Activated T-cell treated with anti-CD3 and anti-CD28 coated beads, Interleukin-2, amount 50 U/mL, for 72 hours (primary cell): ENCODE measurements around the gene RBMS1. TPM values are rescaled to one million over a fixed set of nuclear protein-coding genes. Genes with fewer than 3 reads are reported as not detected.

Source experiments
- ATAC-seq, 2 donors: fragments of 150-1000 bp; cut with Tn5 transposase; replicated peaks in 1 of 2; 2 replicates each; pipeline ENCODE4 v1.10.0; 2021; ENCODE audit warnings: moderate library complexity in 2 of 2, mild to moderate bottlenecking in 1 of 2
- DNase-seq, 2 donors: peaks; one replicate each; pipeline ENCODE4 v3.0.0; 2021 to 2022; ENCODE audit warnings: mixed read lengths in 1 of 2
- H3K27ac Mint-ChIP-seq: one replicate; pipeline ENCODE4 v1.8.0; 2022; ENCODE audit warnings: mild to moderate bottlenecking, moderate library complexity, mixed read lengths
- H3K27me3 Mint-ChIP-seq: one replicate; pipeline ENCODE4 v1.8.0; 2022; ENCODE audit warnings: low read depth, mixed read lengths
- H3K36me3 Mint-ChIP-seq, 2 donors: one replicate each; pipeline ENCODE4 v1.8.0; 2022; ENCODE audit warnings: mixed read lengths in 2 of 2, mild to moderate bottlenecking in 1 of 2; ENCODE audit not compliant: insufficient read depth in 2 of 2
- H3K4me1 Mint-ChIP-seq: one replicate; pipeline ENCODE4 v1.8.0; 2022; ENCODE audit warnings: low read depth, mixed read lengths
- H3K4me3 Mint-ChIP-seq, 2 donors: one replicate each; pipeline ENCODE4 v1.8.0; 2022; ENCODE audit warnings: mild to moderate bottlenecking in 2 of 2, mixed read lengths in 2 of 2, moderate library complexity in 2 of 2
- H3K9me3 Mint-ChIP-seq, 2 donors: one replicate each; pipeline ENCODE4 v1.8.0; 2022; ENCODE audit warnings: mixed read lengths in 2 of 2
- total RNA-seq, 2 donors: library from RNA; stranded (reverse); gene quantifications; one replicate each; pipeline ENCODE4 v1.2.3, GENCODE V29; 2022

Gene RBMS1
- total RNA-seq, 2 donors from 2014 or later: 48.4 to 55.1 TPM

- Mint-ChIP-seq H3K36me3 (peaks cover 3 to 8% of the 10 kb centered on the region in 2 donors), H3K4me3 (no peak overlapping the region), H3K4me1 (peaks cover 64% of the 10 kb centered on the region), H3K9me3 (no peaks in the 10 kb centered on the region), H3K27ac (peak overlapping the region; percentile 58), H3K27me3 (no peaks in the 10 kb centered on the region)
- DNase-seq (no peak), ATAC-seq (no peak)
Observed at GRCh38 chr2:160291382-160291781, 202.2 kb downstream of the RBMS1 start.

GRCh38 chr2:160290598-160290997 lies 203.0 kb downstream of the RBMS1 start:
- Mint-ChIP-seq H3K4me3 (no peak overlapping the region), H3K27me3 (no peaks in the 10 kb centered on the region), H3K27ac (peak overlapping the region; percentile 59), H3K9me3 (no peaks in the 10 kb centered on the region), H3K4me1 (peaks cover 56% of the 10 kb centered on the region), H3K36me3 (peaks cover 3 to 8% of the 10 kb centered on the region in 2 donors)
- no peak for ATAC-seq
- no peak for DNase-seq

GRCh38 chr2:160289831-160290230 lies 203.8 kb downstream of the RBMS1 start:
- Mint-ChIP-seq H3K9me3 (no peaks in the 10 kb centered on the region), H3K4me3 (no peak overlapping the region), H3K4me1 (peaks cover 48% of the 10 kb centered on the region), H3K27me3 (no peaks in the 10 kb centered on the region), H3K27ac (no peak overlapping the region), H3K36me3 (peaks cover 3 to 8% of the 10 kb centered on the region in 2 donors)
- ATAC-seq: no peak
- DNase-seq: no peak

- Mint-ChIP-seq H3K4me1 (peaks cover 41% of the 10 kb centered on the region), H3K36me3 (peaks cover 3 to 9% of the 10 kb centered on the region in 2 donors), H3K4me3 (no peak overlapping the region), H3K27me3 (no peaks in the 10 kb centered on the region), H3K27ac (no peak overlapping the region), H3K9me3 (no peaks in the 10 kb centered on the region)
- DNase-seq: no peak
- no peak for ATAC-seq
Observed at GRCh38 chr2:160289126-160289525, 204.5 kb downstream of the RBMS1 start.

GRCh38 chr2:160288324-160288723 lies 205.3 kb downstream of the RBMS1 start:
- Mint-ChIP-seq H3K4me1 (peaks cover 34% of the 10 kb centered on the region), H3K27ac (peak overlapping the region; percentile 84), H3K4me3 (no peak overlapping the region), H3K9me3 (no peaks in the 10 kb centered on the region), H3K36me3 (peaks cover 3 to 10% of the 10 kb centered on the region in 2 donors), H3K27me3 (no peaks in the 10 kb centered on the region)
- DNase-seq (no peak), ATAC-seq (no peak)

- Mint-ChIP-seq H3K4me3 (no peak overlapping the region), H3K27me3 (no peaks in the 10 kb centered on the region), H3K4me1 (peaks cover 26% of the 10 kb centered on the region), H3K27ac (no peak overlapping the region), H3K9me3 (no peaks in the 10 kb centered on the region), H3K36me3 (peaks cover 5 to 11% of the 10 kb centered on the region in 2 donors)
- ATAC-seq (no peak), DNase-seq (no peak)
Observed at GRCh38 chr2:160287476-160287875, 206.1 kb downstream of the RBMS1 start.

- no peak overlapping the region for H3K27ac Mint-ChIP-seq
- no peak overlapping the region for H3K4me3 Mint-ChIP-seq
- DNase-seq (no peak), ATAC-seq (no peak)
- H3K27me3 Mint-ChIP-seq: no peaks in the 10 kb centered on the region
- H3K4me1 Mint-ChIP-seq: peaks cover 16% of the 10 kb centered on the region
- no peaks in the 10 kb centered on the region for H3K9me3 Mint-ChIP-seq
- peaks cover 5 to 10% of the 10 kb centered on the region in 2 donors for H3K36me3 Mint-ChIP-seq
Observed at GRCh38 chr2:160286551-160286950, 207.1 kb downstream of the RBMS1 start.

GRCh38 chr2:160283675-160284074 lies 209.9 kb downstream of the RBMS1 start:
- Mint-ChIP-seq H3K4me1 (peaks cover 23% of the 10 kb centered on the region), H3K27me3 (no peaks in the 10 kb centered on the region), H3K4me3 (no peak overlapping the region), H3K27ac (no peak overlapping the region), H3K36me3 (peaks cover 2 to 16% of the 10 kb centered on the region in 2 donors), H3K9me3 (no peaks in the 10 kb centered on the region)
- DNase-seq: no peak
- no peak for ATAC-seq

GRCh38 chr2:160282063-160282580 lies 211.5 kb downstream of the RBMS1 start:
- Mint-ChIP-seq H3K4me1 (peaks cover 26% of the 10 kb centered on the region), H3K27ac (peak overlapping the region; percentile 20), H3K36me3 (peaks cover 5 to 21% of the 10 kb centered on the region in 2 donors), H3K9me3 (no peaks in the 10 kb centered on the region), H3K4me3 (no peak overlapping the region), H3K27me3 (no peaks in the 10 kb centered on the region)
- DNase-seq (no peak), ATAC-seq (no peak)

- H3K4me1 Mint-ChIP-seq: peaks cover 26% of the 10 kb centered on the region
- H3K9me3 Mint-ChIP-seq: no peaks in the 10 kb centered on the region
- ATAC-seq (no peak), DNase-seq (no peak)
- H3K36me3 Mint-ChIP-seq: peaks cover 6 to 26% of the 10 kb centered on the region in 2 donors
- H3K27ac Mint-ChIP-seq: peak overlapping the region; percentile 14
- H3K27me3 Mint-ChIP-seq: no peaks in the 10 kb centered on the region
- H3K4me3 Mint-ChIP-seq: no peak overlapping the region
Observed at GRCh38 chr2:160281213-160281612, 212.4 kb downstream of the RBMS1 start.

GRCh38 chr2:160279813-160280465 lies 213.7 kb downstream of the RBMS1 start:
- H3K27ac Mint-ChIP-seq: peak overlapping the region; percentile 91
- peaks cover 26% of the 10 kb centered on the region for H3K4me1 Mint-ChIP-seq
- peak overlapping the region in 1 of 2 donors; percentile 56 for H3K4me3 Mint-ChIP-seq
- H3K36me3 Mint-ChIP-seq: peaks cover 6 to 31% of the 10 kb centered on the region in 2 donors
- ATAC-seq (peak; percentile 65 to 67), DNase-seq (no peak)
- no peaks in the 10 kb centered on the region for H3K9me3 Mint-ChIP-seq
- no peaks in the 10 kb centered on the region for H3K27me3 Mint-ChIP-seq

- peaks cover 26% of the 10 kb centered on the region for H3K4me1 Mint-ChIP-seq
- DNase-seq (no peak), ATAC-seq (no peak)
- no peaks in the 10 kb centered on the region for H3K9me3 Mint-ChIP-seq
- no peak overlapping the region for H3K4me3 Mint-ChIP-seq
- H3K27ac Mint-ChIP-seq: no peak overlapping the region
- H3K27me3 Mint-ChIP-seq: no peaks in the 10 kb centered on the region
- peaks cover 7 to 29% of the 10 kb centered on the region in 2 donors for H3K36me3 Mint-ChIP-seq
Observed at GRCh38 chr2:160278879-160279177, 214.8 kb downstream of the RBMS1 start.

- Mint-ChIP-seq H3K36me3 (peaks cover 7 to 29% of the 10 kb centered on the region in 2 donors), H3K27me3 (no peaks in the 10 kb centered on the region), H3K4me3 (no peak overlapping the region), H3K27ac (peak overlapping the region; percentile 57), H3K9me3 (no peaks in the 10 kb centered on the region), H3K4me1 (peaks cover 26% of the 10 kb centered on the region)
- peak; percentile 58 to 62 for ATAC-seq
- no peak for DNase-seq
Observed at GRCh38 chr2:160278101-160278878, 215.3 kb downstream of the RBMS1 start.
